T-helper 17 cell (primary cell): ENCODE results near the gene ANKRD31. TPM values are rescaled to one million over a fixed set of nuclear protein-coding genes. Genes with fewer than 3 reads are reported as not detected.
A peak's percentile ranks its signal among the peaks of the same experiment; 100 is the strongest.

Experiments
- ATAC-seq: fragments of 150-1000 bp; cut with Tn5 transposase; 2 replicates; pipeline ENCODE4 v1.10.0; 2021; ENCODE audit warnings: mild to moderate bottlenecking, moderate library complexity
- DNase-seq, 3 donors: peaks; one replicate each; pipeline versions ENCODE4 v3.0.0 to v3.0.0-alpha.2; 2020 to 2021
- H3K9me3 ChIP-seq: one replicate; pipeline ENCODE4 v1.7.0; 2013; ENCODE audit warnings: low read length, mild to moderate bottlenecking; ENCODE audit not compliant: control insufficient read depth, poor library complexity, severe bottlenecking
- H3K27ac Mint-ChIP-seq: one replicate; pipeline ENCODE4 v1.8.0; 2022; ENCODE audit warnings: mild to moderate bottlenecking, moderate library complexity, mixed read lengths
- H3K27me3 Mint-ChIP-seq: one replicate; pipeline ENCODE4 v1.8.0; 2022; ENCODE audit warnings: mixed read lengths
- H3K36me3 Mint-ChIP-seq: one replicate; pipeline ENCODE4 v1.8.0; 2022; ENCODE audit warnings: low read depth, mixed read lengths
- H3K4me1 Mint-ChIP-seq: one replicate; pipeline ENCODE4 v1.8.0; 2022; ENCODE audit warnings: mild to moderate bottlenecking, mixed read lengths
- H3K4me3 Mint-ChIP-seq: one replicate; pipeline ENCODE4 v1.8.0; 2022; ENCODE audit warnings: mild to moderate bottlenecking, moderate library complexity, mixed read lengths
- total RNA-seq, 4 donors: library from RNA in 2 of 4; stranded (reverse) in 2 of 4; gene quantifications; one replicate each; pipeline ENCODE4 v1.2.3 and lab custom pipeline; 2022 to 2026

ANKRD31 gene
- total RNA-seq, 2 donors from 2014 or later = 0.37 to 0.47 TPM

DNA sequence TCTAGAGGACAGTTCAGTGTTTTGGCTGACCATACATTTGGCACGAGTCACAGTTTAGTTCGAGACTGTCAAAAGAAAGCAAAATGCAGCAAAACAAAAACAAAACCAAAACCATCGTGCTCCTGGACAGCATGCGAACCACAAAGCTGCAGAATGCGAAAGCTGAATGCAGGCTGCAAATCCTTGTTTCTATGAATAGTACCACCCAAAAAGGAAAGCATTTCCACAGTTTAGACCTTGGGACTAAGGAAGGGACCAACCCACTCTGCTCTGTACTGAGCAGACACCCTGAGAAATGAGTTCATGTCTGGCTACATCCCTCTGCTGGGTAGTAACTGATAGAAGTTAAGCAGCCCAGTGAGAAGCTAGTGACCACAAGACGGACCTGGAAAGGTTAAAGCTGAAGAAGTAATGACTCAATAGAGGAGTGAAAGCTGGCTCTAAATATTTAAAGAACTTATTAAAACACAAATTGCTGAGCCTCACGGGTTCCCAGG, 188.2 kb downstream of the ANKRD31 start:
- Mint-ChIP-seq H3K4me3 (peak overlapping the region; percentile 55), H3K36me3 (peaks cover 4% of the 10 kb centered on the region), H3K27me3 (peaks cover 23% of the 10 kb centered on the region), H3K4me1 (peaks cover 55% of the 10 kb centered on the region), H3K27ac (no peak overlapping the region)
- H3K9me3 ChIP-seq = no peaks in the 10 kb centered on the region
- DNase-seq (no peak), ATAC-seq (no peak)

DNA sequence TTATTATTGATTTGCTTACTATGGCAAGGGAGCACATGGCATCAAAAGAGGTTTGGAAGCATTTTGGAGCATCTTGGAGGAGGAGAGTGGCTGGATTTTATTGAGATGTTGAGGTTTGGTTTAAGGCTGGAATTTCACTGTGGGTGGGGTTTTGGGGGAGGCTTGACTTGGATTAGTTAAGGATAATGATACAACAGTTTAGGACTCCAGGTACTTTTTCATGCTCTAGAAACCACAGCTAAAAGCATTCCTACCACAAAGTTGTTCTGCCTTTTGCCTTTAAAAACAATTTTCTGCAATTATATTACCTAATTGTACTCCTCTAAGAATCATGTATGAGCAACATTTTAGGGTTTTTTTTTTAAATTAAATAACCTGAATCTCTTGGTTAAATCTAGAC, 189.3 kb downstream of the ANKRD31 start:
- H3K27ac Mint-ChIP-seq = no peak overlapping the region

DNA sequence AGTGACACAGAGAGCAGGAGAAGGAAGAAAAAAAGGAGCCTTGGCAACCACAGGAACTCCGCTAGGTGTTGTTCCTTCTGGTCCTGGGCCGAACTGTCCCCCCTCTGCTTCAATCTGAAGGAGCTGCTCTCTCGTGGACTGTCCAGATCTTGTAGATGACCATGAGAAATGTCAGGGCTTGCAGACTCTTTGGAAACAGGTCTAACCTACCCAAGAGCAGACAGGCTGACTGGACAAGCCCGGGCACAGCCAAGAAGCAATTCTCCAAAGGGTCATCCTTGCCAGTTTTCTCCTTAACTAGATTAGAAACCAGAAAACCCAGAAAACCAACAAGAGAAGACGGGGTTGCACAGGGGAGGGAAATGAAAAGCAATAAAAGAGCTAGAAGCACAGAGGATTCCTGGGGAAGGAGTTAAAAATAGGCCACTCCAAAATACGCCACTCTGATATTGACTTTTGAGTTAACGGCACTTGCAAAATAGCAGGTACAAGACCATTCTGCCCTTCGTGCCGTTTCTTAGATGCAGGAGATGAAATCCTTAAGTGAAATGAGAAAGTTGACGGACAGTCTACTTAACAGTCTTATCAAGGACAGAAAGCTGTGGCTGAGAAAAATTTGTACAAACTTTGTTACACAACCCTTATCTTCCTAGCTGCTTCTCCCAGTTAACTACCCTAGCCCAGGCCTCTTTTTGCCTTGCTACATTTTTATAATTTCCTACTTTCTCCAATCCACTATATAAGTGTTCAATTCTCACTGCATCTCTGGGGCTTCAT, 190.1 kb downstream of the ANKRD31 start:
- Mint-ChIP-seq H3K27me3 (peaks cover 19% of the 10 kb centered on the region), H3K4me1 (peaks cover 48% of the 10 kb centered on the region), H3K36me3 (peaks cover 4% of the 10 kb centered on the region), H3K27ac (no peak overlapping the region), H3K4me3 (no peak overlapping the region)
- ATAC-seq (no peak), DNase-seq (no peak)
- H3K9me3 ChIP-seq = no peaks in the 10 kb centered on the region

More for the DNA sequence above, 189.3 kb downstream of the ANKRD31 start:
- DNase-seq = no peak
- Mint-ChIP-seq H3K27me3 (peaks cover 23% of the 10 kb centered on the region), H3K4me3 (no peak overlapping the region), H3K36me3 (peaks cover 4% of the 10 kb centered on the region), H3K4me1 (peaks cover 55% of the 10 kb centered on the region)
- no peak for ATAC-seq
- H3K9me3 ChIP-seq = no peaks in the 10 kb centered on the region

DNA sequence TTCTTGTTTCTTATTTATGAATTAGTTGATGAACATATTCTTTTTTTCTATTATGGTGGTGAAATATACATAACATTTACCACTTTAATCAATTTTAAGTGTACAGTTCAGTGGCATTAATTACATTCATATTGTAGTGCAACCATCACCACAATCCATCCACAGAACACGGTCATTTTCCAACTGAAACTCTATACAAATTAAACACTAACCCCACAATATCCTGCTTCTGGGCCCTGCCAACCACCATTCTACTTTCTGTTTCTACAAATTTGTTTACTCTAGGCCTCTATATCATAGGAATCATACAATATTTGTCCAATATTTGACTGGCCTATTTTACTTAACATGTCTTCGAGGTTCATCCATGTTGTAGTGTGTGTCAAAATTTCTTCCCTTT, 191.6 kb downstream of the ANKRD31 start:
- Mint-ChIP-seq H3K27me3 (peaks cover 6% of the 10 kb centered on the region), H3K4me1 (peaks cover 33% of the 10 kb centered on the region), H3K27ac (peak overlapping the region; percentile 49), H3K36me3 (peaks cover 4% of the 10 kb centered on the region), H3K4me3 (no peak overlapping the region)
- H3K9me3 ChIP-seq = no peaks in the 10 kb centered on the region
- DNase-seq (no peak), ATAC-seq (no peak)

DNA sequence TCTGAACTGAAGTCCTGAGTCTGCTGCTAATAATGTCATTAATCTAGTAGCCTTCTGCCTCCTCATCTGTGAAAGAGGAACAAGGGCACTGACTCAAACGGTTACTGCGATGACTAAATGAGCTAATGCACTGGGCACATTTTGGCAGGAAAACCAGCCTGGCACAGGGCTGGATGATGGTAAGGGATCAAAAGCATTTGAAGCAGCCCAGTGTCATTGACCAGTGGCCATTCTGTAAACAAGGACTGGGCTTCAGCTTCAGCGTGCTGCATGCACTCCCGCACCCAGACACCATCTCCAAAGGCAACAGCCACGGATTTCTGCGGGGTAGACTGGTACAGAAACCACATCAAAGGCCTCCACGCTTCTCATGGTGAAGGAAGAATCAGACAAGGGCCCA, 192.3 kb downstream of the ANKRD31 start:
- no peak for ATAC-seq
- Mint-ChIP-seq H3K4me3 (no peak overlapping the region), H3K36me3 (peaks cover 4% of the 10 kb centered on the region), H3K4me1 (peaks cover 26% of the 10 kb centered on the region), H3K27me3 (peaks cover 3% of the 10 kb centered on the region), H3K27ac (peak overlapping the region; percentile 49)
- no peak for DNase-seq
- H3K9me3 ChIP-seq = no peaks in the 10 kb centered on the region

DNA sequence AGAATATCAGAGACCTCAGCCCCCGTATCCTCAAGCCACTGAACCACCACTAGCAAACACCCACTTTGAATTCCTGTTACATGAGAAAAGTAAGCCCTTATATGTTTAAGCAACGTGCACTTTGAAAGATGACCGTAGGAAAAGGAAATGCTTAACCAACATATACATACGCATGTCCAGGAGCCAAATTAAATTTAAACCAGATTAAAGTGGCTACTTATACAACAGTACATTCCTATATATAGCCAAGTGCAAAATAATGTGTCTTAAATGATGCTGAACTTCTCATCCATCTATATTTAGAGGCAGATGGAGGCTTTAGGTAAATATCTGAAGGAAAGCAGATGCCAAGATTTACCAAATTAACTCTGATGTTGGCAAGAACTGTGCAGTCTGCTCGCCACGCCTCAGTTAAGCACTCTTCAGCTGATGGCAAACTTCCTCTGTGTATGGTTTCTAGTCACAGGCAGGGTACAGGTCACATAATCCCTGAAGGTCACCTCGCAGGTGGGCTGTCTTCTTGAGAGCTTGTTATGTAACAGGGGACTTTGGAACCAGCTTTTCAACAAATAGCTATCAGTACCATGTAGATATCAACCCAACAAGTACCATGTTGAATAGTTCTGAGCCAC, 192.9 kb downstream of the ANKRD31 start:
- peaks cover 24% of the 10 kb centered on the region for H3K4me1 Mint-ChIP-seq
- H3K27me3 Mint-ChIP-seq = no peaks in the 10 kb centered on the region
- no peaks in the 10 kb centered on the region for H3K9me3 ChIP-seq
- no peak overlapping the region for H3K27ac Mint-ChIP-seq
- no peak overlapping the region for H3K4me3 Mint-ChIP-seq
- H3K36me3 Mint-ChIP-seq = peaks cover 4% of the 10 kb centered on the region
- no peak for DNase-seq
- ATAC-seq = no peak

DNA sequence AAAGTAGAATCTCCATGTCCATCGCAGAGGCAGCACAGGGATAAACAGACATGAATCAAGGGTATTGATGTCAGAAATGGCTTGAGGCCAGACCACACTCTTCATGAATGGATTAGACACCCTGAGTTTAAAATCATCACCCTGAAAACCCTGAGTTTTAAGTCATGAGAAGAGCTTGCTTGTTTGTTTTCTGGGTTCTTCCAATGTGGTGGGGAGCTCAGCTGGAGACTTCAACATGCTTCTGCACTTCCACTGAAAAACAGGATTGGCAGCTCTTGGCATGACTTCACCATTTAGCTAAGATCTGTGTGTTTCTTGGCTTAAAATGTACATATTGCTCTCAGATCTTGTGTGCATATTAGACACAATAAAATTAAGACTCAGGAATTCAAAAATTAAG, 194.2 kb downstream of the ANKRD31 start:
- no peak for ATAC-seq
- no peak overlapping the region for H3K27ac Mint-ChIP-seq

DNA sequence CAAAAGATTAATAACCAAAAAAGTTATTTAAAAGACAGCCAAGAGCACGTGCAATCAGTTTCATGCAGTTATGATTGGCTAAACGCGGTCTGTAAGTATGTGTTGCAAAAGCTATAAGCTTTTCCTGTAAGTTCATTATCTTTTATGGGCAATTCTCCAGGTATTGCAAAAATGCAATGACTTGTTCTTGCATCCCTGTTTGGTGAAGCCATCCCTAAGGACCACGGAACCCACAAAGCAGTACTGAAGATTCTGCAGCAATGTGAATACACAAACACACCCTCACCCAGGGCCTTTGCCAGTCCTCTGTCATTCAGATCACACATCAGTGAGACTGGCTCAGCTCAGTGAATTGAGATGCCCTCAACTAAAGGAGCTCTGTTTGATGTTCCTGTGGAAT, 195.7 kb downstream of the ANKRD31 start:
- ATAC-seq = no peak
- Mint-ChIP-seq H3K4me1 (peaks cover 12% of the 10 kb centered on the region), H3K27me3 (no peaks in the 10 kb centered on the region), H3K27ac (no peak overlapping the region), H3K4me3 (no peak overlapping the region), H3K36me3 (peaks cover 4% of the 10 kb centered on the region)
- no peaks in the 10 kb centered on the region for H3K9me3 ChIP-seq
- no peak for DNase-seq

More for the DNA sequence above, 194.2 kb downstream of the ANKRD31 start:
- H3K4me3 Mint-ChIP-seq = no peak overlapping the region
- H3K9me3 ChIP-seq = no peaks in the 10 kb centered on the region
- no peaks in the 10 kb centered on the region for H3K27me3 Mint-ChIP-seq
- DNase-seq = no peak
- peaks cover 4% of the 10 kb centered on the region for H3K36me3 Mint-ChIP-seq
- H3K4me1 Mint-ChIP-seq = peaks cover 17% of the 10 kb centered on the region

DNA sequence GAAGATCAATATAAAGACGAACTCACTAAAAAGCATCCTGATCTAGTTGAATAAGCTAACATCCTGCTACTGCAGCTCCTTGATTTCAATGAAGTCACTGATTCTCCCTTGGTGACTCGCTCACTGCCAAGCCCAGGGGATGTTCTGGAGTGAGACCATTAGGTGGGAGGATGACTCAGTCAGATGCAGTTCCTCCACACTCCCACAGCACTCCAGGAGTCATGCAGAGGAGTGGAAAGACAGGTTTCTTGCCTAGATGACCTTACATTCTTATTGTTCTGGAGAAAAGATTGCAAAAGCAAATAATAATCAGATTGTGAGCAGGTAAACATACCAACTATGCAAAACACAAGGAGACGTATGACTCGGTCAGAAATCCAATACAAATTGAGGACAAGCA, 199.6 kb downstream of the ANKRD31 start:
- no peaks in the 10 kb centered on the region for H3K27me3 Mint-ChIP-seq
- ATAC-seq (no peak), DNase-seq (no peak)
- H3K9me3 ChIP-seq = no peaks in the 10 kb centered on the region
- no peak overlapping the region for H3K27ac Mint-ChIP-seq
- H3K4me1 Mint-ChIP-seq = peaks cover 9% of the 10 kb centered on the region
- no peak overlapping the region for H3K4me3 Mint-ChIP-seq
- H3K36me3 Mint-ChIP-seq = no peaks in the 10 kb centered on the region

DNA sequence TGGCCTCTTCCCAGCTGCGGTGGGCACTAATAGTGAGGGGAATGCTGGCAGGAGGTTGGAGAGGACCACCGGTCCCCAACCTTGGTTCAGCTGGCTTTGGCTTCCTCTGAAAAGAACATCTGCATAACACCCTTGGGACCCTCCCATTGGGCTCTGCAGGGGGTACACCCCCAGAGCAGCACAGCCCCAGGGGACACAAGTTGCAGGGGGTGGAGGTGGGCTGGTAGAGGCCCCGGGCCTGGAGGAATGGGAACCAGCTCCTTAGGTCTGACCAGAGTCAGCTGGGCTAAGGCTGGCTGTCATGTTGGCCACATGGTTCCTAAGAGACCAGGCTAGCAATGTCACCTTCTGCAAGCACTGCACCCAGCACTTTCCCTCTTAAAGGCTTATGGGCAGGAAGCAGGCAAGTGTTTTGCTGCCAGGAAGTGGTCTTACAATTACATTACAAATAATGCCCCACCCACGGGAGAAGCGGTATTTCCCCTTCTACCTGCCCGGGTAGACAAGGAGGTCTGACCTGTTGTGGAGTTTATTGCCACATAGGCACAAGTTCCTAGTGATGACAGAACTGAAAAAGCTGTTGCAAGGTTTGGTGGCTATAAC, 202.4 kb downstream of the ANKRD31 start:
- H3K4me1 Mint-ChIP-seq = peaks cover 18% of the 10 kb centered on the region

DNA sequence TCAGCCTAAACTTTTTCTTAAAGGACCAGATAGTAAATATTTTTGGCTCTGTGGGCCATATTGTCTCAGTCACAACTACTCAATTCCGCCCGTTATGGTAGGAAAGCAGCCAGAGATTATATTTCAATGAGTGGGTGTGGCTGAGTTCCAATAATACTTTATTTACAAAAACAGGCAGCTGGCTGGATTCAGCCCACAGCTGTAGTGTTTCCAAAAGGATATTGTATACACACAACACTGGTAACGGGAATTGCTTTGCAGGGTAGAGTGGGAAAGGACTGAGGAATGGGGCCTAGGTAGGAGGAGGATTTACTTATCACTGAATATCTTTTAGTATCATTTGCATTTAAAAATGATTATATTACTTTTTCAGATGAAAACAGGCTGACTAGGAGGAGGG, 205.3 kb downstream of the ANKRD31 start:
- ATAC-seq = no peak
- H3K4me3 Mint-ChIP-seq = no peak overlapping the region
- DNase-seq = no peak
- no peaks in the 10 kb centered on the region for H3K27me3 Mint-ChIP-seq
- no peaks in the 10 kb centered on the region for H3K36me3 Mint-ChIP-seq
- no peaks in the 10 kb centered on the region for H3K9me3 ChIP-seq
- peak overlapping the region; percentile 32 for H3K27ac Mint-ChIP-seq
- peaks cover 18% of the 10 kb centered on the region for H3K4me1 Mint-ChIP-seq

More for the DNA sequence above, 202.4 kb downstream of the ANKRD31 start:
- H3K27me3 Mint-ChIP-seq = no peaks in the 10 kb centered on the region
- DNase-seq = no peak
- H3K27ac Mint-ChIP-seq = no peak overlapping the region
- H3K9me3 ChIP-seq = no peaks in the 10 kb centered on the region
- peak; percentile 69 for ATAC-seq
- H3K4me3 Mint-ChIP-seq = no peak overlapping the region
- no peaks in the 10 kb centered on the region for H3K36me3 Mint-ChIP-seq

DNA sequence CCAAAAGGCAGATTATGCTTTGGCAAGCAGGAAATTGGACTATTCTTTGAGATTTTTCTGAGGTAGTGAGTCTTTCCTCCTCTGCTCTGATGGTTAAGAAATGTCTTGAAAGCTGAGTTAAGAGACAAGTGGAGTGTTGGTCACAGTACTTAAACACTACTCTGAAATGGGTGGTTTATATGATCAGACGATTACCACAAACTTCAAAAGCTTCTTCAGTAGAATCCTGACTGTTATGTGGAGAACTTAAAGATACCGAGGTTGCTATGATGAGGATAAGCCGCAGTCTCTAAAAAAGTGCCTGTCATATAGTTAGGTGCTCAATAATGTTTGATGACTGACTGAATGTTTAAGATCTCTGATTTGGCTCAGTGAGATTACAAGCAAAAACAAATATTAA, 208.6 kb downstream of the ANKRD31 start:
- Mint-ChIP-seq H3K27me3 (peaks cover 4% of the 10 kb centered on the region), H3K36me3 (no peaks in the 10 kb centered on the region), H3K27ac (no peak overlapping the region), H3K4me1 (peaks cover 23% of the 10 kb centered on the region), H3K4me3 (no peak overlapping the region)
- no peaks in the 10 kb centered on the region for H3K9me3 ChIP-seq
- no peak for DNase-seq
- ATAC-seq = peak; percentile 48

DNA sequence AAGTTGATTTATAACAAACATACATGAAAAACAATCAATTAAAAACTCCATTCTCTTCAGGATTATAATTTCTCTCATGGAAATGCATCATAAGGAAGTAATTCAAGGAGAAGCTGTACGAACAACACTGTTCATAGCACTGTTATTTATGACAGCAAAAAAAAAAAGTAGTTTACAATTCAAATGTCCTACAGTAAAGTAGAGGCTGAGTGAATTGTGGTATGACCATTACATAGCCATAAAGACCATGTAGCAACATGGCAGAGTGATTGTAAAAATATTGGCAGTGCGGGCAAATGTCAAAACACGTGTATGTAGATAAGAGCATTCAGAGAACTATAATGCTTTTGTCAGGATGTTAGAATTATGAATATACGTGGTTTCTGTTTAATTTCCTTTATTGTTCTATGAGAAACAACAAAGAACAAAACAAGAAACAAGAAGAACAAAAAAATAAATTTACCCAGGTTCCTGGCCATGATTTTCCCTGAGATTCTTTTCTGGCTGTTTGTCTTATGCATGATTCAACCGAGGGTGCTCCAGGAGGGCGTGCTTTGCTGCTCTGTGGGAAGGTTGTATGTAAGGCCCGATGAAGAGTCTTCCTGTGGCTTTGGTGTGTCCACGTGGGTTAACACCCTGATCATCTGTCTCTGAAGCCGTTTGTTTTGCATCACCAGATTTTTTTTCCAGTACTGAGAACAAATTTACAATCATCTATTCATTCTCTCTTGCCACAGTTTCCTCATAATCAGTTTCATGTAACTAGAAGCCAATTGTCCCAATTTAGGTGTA, 213.1 kb downstream of the ANKRD31 start:
- no peaks in the 10 kb centered on the region for H3K9me3 ChIP-seq
- H3K4me3 Mint-ChIP-seq = no peak overlapping the region
- no peaks in the 10 kb centered on the region for H3K36me3 Mint-ChIP-seq
- peaks cover 10% of the 10 kb centered on the region for H3K27me3 Mint-ChIP-seq
- peak; percentile 63 for ATAC-seq
- peak overlapping the region; percentile 47 for H3K27ac Mint-ChIP-seq
- DNase-seq = no peak
- peaks cover 11% of the 10 kb centered on the region for H3K4me1 Mint-ChIP-seq
